Fibroblast of lung (primary cell): ENCODE data around the gene PPP4R1.

Experiments
- EZH2 ChIP-seq: IDR thresholded peaks from 2 replicates; pipeline ENCODE4 v1.5.1; 2012; ENCODE audit warnings: low read length, control low read depth, mild to moderate bottlenecking; ENCODE audit errors: missing control alignments
- TF ChIP-seq, protein P1 (sequence below), 2 donors: IDR thresholded peaks in 1 of 2; conservative IDR thresholded peaks in 1 of 2; 1 replicate in 1 of 2; 2 replicates in 1 of 2; pipeline ENCODE4 v1.5.1; 2011 to 2012; ENCODE audit warnings: low read length in 2 of 2, control low read depth in 1 of 2, inconsistent platforms in 1 of 2, low read depth in 1 of 2, mild to moderate bottlenecking in 1 of 2

DNA sequence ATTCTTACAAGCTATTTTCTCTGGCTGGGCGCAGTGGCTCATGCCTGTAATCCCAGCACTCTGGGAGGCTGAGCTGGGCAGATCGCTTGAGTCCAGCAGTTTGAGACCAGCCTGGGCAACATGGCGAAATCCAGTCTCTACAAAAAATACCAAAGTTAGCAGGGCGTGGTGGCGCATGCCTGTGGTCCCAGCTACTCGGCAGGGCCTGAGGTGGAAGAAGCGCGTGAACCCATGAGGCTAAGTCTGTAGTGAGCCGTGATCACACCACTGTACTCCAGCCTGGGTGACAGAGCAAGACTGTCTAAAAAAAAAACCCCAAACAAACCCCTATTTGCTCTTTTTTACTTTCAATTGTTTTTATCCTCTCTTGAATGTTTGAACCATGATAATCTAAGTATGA is 37.0 kb downstream of the PPP4R1 start:
- TF ChIP-seq EZH2: no peak
- TF ChIP-seq, protein P1, sequence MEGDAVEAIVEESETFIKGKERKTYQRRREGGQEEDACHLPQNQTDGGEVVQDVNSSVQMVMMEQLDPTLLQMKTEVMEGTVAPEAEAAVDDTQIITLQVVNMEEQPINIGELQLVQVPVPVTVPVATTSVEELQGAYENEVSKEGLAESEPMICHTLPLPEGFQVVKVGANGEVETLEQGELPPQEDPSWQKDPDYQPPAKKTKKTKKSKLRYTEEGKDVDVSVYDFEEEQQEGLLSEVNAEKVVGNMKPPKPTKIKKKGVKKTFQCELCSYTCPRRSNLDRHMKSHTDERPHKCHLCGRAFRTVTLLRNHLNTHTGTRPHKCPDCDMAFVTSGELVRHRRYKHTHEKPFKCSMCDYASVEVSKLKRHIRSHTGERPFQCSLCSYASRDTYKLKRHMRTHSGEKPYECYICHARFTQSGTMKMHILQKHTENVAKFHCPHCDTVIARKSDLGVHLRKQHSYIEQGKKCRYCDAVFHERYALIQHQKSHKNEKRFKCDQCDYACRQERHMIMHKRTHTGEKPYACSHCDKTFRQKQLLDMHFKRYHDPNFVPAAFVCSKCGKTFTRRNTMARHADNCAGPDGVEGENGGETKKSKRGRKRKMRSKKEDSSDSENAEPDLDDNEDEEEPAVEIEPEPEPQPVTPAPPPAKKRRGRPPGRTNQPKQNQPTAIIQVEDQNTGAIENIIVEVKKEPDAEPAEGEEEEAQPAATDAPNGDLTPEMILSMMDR (conservative IDR thresholded peaks at IDR 0.05 in 1 of 2, IDR thresholded peaks at IDR 0.05 in 1 of 2; ENCODE audit: low read depth in 1 of 2, low read length in 2 of 2): no peak
